ENCODE results near the gene STRBP.

- TF ChIP-seq, protein P1, sequence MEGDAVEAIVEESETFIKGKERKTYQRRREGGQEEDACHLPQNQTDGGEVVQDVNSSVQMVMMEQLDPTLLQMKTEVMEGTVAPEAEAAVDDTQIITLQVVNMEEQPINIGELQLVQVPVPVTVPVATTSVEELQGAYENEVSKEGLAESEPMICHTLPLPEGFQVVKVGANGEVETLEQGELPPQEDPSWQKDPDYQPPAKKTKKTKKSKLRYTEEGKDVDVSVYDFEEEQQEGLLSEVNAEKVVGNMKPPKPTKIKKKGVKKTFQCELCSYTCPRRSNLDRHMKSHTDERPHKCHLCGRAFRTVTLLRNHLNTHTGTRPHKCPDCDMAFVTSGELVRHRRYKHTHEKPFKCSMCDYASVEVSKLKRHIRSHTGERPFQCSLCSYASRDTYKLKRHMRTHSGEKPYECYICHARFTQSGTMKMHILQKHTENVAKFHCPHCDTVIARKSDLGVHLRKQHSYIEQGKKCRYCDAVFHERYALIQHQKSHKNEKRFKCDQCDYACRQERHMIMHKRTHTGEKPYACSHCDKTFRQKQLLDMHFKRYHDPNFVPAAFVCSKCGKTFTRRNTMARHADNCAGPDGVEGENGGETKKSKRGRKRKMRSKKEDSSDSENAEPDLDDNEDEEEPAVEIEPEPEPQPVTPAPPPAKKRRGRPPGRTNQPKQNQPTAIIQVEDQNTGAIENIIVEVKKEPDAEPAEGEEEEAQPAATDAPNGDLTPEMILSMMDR (IDR thresholded peaks at IDR 0.05; ENCODE audit: low read length) = no peak
- no peak for TF ChIP-seq EZH2phosphoT487 (IDR thresholded peaks at IDR 0.05; ENCODE audit: low read length)
These were observed 72.3 kb downstream of the STRBP start for GRCh38 chr9:123196124-123196523.
